HG02885 (cell line): ENCODE data around the gene DYNC1H1.
"Not testable (repeated sequence)": the region's sequence is repeated elsewhere in the genome, so short reads cannot be mapped to it uniquely, and the experiment has no call there.

Experiments used
- ATAC-seq: cut with Tn5 transposase; IDR thresholded peaks from one replicate; pipeline ENCODE4 v1.9.1; 2021; ENCODE audit warnings: mild to moderate bottlenecking; ENCODE audit not compliant: unreplicated experiment, poor library complexity

Gene DYNC1H1

GRCh38 chr14:101962503-101962874, 1.9 kb upstream of the DYNC1H1 start:
- no peak for ATAC-seq

- no peak for ATAC-seq
These were observed 1.3 kb upstream of the DYNC1H1 start for GRCh38 chr14:101963052-101963451.

- ATAC-seq: no peak
These were observed 597 bp upstream of the DYNC1H1 start for GRCh38 chr14:101963656-101964296.

GRCh38 chr14:101965181-101965544, 790 bp downstream of the DYNC1H1 start:
- peak; percentile 34 for ATAC-seq

- no peak for ATAC-seq
These were observed 1.7 kb downstream of the DYNC1H1 start for GRCh38 chr14:101965770-101966722.

- no peak for ATAC-seq
These were observed 2.4 kb downstream of the DYNC1H1 start for GRCh38 chr14:101966742-101967141.

- no peak for ATAC-seq
These were observed 3.8 kb downstream of the DYNC1H1 start for GRCh38 chr14:101968186-101968585.

GRCh38 chr14:101969481-101969880, 5.1 kb downstream of the DYNC1H1 start:
- no peak for ATAC-seq

GRCh38 chr14:101970830-101971400, 6.5 kb downstream of the DYNC1H1 start:
- no peak for ATAC-seq

- ATAC-seq: not testable (repeated sequence)
These were observed 7.1 kb downstream of the DYNC1H1 start for GRCh38 chr14:101971458-101971857.

GRCh38 chr14:101972126-101972866, 7.9 kb downstream of the DYNC1H1 start:
- no peak for ATAC-seq

- ATAC-seq: no peak
These were observed 9.0 kb downstream of the DYNC1H1 start for GRCh38 chr14:101973356-101973755.

GRCh38 chr14:101975231-101975630, 10.9 kb downstream of the DYNC1H1 start:
- ATAC-seq: no peak

GRCh38 chr14:101977311-101978071, 13.1 kb downstream of the DYNC1H1 start:
- no peak for ATAC-seq

GRCh38 chr14:101979666-101980065, 15.3 kb downstream of the DYNC1H1 start:
- no peak for ATAC-seq

GRCh38 chr14:101980251-101980650, 15.9 kb downstream of the DYNC1H1 start:
- ATAC-seq: no peak

- peak; percentile 75 for ATAC-seq
These were observed 16.3 kb downstream of the DYNC1H1 start for GRCh38 chr14:101980700-101981099.

- ATAC-seq: no peak
These were observed 18.2 kb downstream of the DYNC1H1 start for GRCh38 chr14:101982621-101983020.

GRCh38 chr14:101984831-101985230, 20.5 kb downstream of the DYNC1H1 start:
- ATAC-seq: not testable (repeated sequence)

GRCh38 chr14:101985957-101986356, 21.6 kb downstream of the DYNC1H1 start:
- ATAC-seq: no peak
